ENCODE measurements around the gene ATF4.

ATF4 gene

DNA sequence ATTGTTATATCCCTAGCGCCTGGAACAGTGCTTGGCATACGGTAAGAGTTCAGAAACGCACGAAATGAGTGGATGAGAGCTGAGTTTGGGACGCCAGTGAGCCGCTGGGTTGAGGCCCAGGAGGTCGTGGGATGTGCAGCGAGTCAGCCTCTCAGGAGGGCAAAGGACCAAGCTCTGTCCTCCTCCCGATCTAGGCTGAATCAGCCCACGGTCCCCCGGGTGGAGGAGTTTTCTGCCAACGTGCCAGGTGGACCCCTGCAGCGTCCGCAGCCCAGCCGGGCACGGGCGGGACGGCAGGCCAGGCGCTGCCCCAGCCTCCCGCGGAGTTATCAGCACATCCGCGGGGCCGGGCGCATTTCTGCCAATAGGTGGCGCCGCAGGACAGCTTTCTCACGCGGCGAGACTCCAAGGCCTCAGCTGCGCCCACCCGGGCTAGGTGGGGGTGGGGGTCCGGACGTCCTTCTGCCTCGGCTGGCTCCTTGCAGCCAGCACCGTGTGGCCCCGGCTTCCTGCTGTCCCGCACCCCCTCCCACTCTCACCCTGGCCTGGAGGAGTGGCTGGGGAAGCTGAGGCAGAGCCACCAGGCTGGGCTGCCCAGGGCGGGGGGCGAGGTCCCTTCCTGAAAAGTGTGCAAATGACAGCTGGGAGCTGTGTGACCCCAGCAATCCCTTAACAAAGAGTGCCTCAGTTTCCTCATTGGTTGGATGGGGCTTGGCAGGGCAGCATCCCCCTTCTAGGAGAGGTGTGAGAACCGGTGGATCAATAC is 14.4 kb downstream of the ATF4 start:
- no peak for FAIRE-seq
- TF ChIP-seq POLR2A (IDR thresholded peaks at IDR 0.05; ENCODE audit: low read depth, low read length), result no peak

GRCh38 chr22:39535357-39535725 is 15.0 kb downstream of the ATF4 start:
- FAIRE-seq (no peak), DNase-seq (ENCODE audit: insufficient read length, low spot score) (no peak)
- no peak for TF ChIP-seq POLR2A (IDR thresholded peaks at IDR 0.05; ENCODE audit: low read depth, low read length)

More for the DNA sequence above, 14.4 kb downstream of the ATF4 start:
- DNase-seq (ENCODE audit: insufficient read length, low spot score), result peak; percentile 63

- DNase-seq (ENCODE audit: insufficient read length, low spot score) (no peak), FAIRE-seq (no peak)
- no peak for TF ChIP-seq POLR2A (IDR thresholded peaks at IDR 0.05; ENCODE audit: low read depth, low read length)
Observed at GRCh38 chr22:39535831-39536449, 15.6 kb downstream of the ATF4 start.

DNA sequence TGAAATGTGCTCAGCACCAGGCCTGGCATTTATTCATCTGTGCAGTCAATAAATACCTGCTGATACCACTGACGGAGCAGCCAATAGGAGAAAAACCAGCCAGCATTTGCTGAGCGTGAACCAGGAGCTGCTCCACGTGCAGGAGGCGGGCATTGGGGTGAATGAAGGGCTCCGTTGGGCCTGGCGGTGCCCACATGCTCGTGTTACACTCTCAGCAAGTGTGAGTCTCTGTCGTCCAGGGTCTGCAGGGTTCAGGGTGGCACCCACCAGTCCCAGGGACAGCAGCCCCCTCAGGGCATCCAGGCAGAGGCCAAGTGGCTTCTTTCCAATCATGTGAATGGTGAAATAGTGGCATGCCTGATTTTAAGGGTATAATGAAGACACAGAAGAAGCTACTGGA is 16.3 kb downstream of the ATF4 start:
- no peak for DNase-seq (ENCODE audit: insufficient read length, low spot score)
- TF ChIP-seq POLR2A (IDR thresholded peaks at IDR 0.05; ENCODE audit: low read depth, low read length), result no peak
- no peak for FAIRE-seq

DNA sequence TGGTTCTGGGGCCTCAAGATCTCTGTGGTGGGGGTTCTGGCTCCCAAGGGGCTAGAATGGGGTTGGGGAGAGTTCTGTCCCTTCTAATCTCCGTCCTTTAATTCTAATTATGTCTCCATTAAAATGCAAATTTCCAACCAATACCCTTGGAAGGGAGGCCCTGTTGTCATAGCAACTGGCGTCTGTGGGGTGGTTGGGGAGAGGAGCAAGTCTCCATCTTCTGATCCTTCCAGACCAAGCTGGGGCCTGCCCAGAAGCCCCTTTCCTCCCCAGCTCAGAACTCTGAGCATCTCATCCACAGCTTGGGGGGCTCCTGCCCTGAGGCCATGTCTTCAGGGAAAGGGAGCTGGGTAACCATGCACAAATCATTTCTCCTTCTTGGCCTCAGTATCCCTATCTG is 17.6 kb downstream of the ATF4 start:
- FAIRE-seq, result no peak

GRCh38 chr22:39543095-39543494 is 22.7 kb downstream of the ATF4 start:
- TF ChIP-seq POLR2A (IDR thresholded peaks at IDR 0.05; ENCODE audit: low read depth, low read length), result no peak
- FAIRE-seq (no peak), DNase-seq (ENCODE audit: insufficient read length, low spot score) (no peak)

More for the DNA sequence above, 17.6 kb downstream of the ATF4 start:
- TF ChIP-seq POLR2A (IDR thresholded peaks at IDR 0.05; ENCODE audit: low read depth, low read length), result no peak
- DNase-seq (ENCODE audit: insufficient read length, low spot score), result no peak

DNA sequence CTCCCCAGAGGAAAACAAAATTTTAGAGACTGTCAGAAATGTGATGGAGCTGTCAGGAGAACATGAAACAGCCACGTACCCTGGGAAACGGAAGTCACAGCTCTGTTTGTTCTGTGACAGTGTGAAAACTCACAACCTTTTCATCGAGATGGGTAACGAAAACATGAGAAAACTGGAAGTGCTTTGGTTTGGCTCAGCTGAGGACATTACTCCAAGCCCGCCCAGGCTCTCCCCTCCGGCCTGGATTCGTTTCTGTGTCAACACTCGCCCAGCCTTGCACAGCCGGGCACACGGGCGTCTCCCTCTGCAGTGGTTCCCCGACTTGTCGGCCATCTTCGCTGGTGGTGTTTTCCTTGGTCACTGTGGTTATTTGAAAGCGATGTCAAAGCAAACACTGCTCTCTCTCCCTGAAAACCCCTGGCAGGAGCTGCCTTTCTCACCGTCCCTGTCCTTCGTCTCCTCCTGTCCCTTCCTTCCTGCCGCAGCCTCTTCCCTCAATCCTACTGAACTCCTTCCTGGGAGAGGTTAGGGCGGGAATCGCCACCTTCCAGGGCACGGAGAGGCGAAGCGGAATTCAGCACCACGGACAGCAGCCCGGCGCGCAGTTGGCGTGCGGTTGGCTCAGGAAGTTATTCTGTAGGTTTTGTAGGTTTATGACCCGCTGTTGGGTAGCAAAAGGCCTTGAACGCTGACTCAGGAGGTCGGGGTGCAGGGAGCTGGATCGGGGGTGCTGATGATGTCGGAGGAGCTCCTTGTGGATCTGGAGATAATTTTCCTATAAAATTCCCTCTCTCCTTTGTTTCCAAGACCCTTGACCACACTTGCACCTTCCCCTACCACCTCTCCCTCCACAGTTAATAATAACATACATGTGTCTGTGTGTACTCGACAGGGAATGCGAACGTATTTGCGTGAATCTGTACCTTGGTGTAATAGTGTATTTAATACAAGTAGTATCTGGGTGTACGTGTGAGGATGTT is 25.3 kb downstream of the ATF4 start:
- FAIRE-seq (no peak), DNase-seq (ENCODE audit: insufficient read length, low spot score) (no peak)
- TF ChIP-seq POLR2A (IDR thresholded peaks at IDR 0.05; ENCODE audit: low read depth, low read length), result no peak

GRCh38 chr22:39546889-39547586 is 26.7 kb downstream of the ATF4 start:
- FAIRE-seq, result no peak
- no peak for TF ChIP-seq POLR2A (IDR thresholded peaks at IDR 0.05; ENCODE audit: low read depth, low read length)

GRCh38 chr22:39547587-39547947 is 27.2 kb downstream of the ATF4 start:
- no peak for FAIRE-seq
- DNase-seq (ENCODE audit: insufficient read length, low spot score), result no peak
- TF ChIP-seq POLR2A (IDR thresholded peaks at IDR 0.05; ENCODE audit: low read depth, low read length), result no peak

More at GRCh38 chr22:39546889-39547586, 26.7 kb downstream of the ATF4 start:
- DNase-seq (ENCODE audit: insufficient read length, low spot score), result no peak

- no peak for FAIRE-seq
- DNase-seq (ENCODE audit: insufficient read length, low spot score), result no peak
- TF ChIP-seq POLR2A (IDR thresholded peaks at IDR 0.05; ENCODE audit: low read depth, low read length), result no peak
Observed at GRCh38 chr22:39553429-39553828, 33.1 kb downstream of the ATF4 start.

GRCh38 chr22:39554151-39554550 is 33.8 kb downstream of the ATF4 start:
- no peak for FAIRE-seq

DNA sequence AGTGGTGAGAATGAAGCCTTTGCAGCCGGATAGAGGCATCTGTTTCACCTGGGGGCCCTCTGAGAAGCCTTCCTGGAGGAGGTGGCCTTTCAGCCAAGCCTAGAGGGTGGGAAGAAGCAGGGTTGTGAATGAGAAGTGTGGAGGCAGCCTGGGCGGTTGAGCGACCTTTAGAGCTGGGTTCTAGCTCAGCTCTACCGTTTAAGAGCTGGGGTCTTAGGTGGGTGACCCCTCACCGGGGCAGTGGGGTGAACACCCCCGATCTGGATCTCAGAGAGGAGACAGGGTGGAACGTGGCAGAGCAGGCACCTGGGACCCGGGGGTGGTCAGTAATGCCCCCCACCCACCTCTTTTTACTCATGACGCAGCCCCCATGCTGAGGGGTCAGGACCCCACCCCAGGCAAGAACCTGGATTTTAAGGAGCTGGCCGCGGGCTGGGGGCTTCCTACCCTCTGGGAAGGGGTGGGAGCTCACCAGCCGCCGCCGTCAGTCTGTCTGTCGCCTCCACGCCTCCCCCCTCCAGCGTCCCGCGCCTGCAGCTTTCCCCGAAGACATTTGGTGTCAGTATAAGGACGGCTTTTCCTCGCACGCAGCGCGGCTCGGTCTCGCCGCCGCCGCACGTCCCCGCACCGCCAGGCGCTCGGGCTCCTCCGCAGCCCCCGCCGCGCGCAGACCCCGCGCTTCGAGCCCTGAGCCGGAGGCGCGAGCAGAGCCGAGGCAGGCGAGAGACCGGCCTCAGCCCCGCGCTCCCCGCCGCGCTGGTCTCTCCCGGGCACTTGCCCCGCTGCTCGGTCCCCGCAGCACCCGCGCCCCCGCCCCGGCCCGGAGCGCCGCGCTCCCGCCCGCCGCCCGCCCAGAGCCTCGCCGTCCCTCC is 36.8 kb downstream of the ATF4 start:
- DNase-seq (ENCODE audit: insufficient read length, low spot score), result no peak
- no peak for TF ChIP-seq POLR2A (IDR thresholded peaks at IDR 0.05; ENCODE audit: low read depth, low read length)
- FAIRE-seq, result no peak

More at GRCh38 chr22:39554151-39554550, 33.8 kb downstream of the ATF4 start:
- DNase-seq (ENCODE audit: insufficient read length, low spot score), result no peak
- TF ChIP-seq POLR2A (IDR thresholded peaks at IDR 0.05; ENCODE audit: low read depth, low read length), result no peak

Measured in H54 (cell line).